Retinal pigment epithelial cell (primary cell): ENCODE results near the gene TGFB2.
A peak's percentile ranks its signal among the peaks of the same experiment; 100 is the strongest.

Experiments used
- DNase-seq: peaks from one replicate; pipeline ENCODE4 v3.0.0-alpha.2; 2010; ENCODE audit warnings: low read depth
- H3K4me3 ChIP-seq: 2 replicates; pipeline ENCODE4 v1.5.1; 2011; ENCODE audit warnings: mild to moderate bottlenecking, low read length, control low read depth, moderate library complexity
- TF ChIP-seq, protein P1 (sequence below): conservative IDR thresholded peaks from 2 replicates; pipeline ENCODE4 v1.5.1; 2011; ENCODE audit warnings: low read depth, low read length, control low read depth, inconsistent platforms

TGFB2 gene

DNA sequence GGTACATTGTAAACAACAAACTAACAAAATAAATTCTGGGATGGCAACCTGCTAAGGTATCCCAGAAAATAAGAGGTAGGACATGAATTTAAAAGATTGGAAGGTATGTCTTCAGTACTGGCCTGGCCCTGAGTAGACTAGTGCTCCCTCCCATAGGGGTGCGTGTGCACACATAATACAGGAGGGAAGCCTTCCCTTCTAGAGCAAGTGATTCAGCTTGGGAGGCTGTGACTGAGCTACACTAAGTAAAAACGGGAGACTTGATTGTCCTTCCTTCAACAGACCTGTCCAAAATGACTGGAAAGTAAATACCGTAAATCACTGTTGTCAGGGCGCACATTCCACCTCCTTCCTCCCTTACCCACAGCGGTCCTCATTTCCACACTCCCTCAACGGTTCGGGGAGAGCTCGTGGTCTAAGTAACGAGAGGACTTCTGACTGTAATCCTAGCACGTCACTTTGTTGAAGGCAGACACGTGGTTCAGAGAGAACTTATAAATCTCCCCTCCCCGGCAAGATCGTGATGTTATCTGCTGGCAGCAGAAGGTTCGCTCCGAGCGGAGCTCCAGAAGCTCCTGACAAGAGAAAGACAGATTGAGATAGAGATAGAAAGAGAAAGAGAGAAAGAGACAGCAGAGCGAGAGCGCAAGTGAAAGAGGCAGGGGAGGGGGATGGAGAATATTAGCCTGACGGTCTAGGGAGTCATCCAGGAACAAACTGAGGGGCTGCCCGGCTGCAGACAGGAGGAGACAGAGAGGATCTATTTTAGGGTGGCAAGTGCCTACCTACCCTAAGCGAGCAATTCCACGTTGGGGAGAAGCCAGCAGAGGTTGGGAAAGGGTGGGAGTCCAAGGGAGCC, at the start of gene TGFB2:
Gene TGFB2, plus strand, starts transcription at position 523 of the 859 bp plus-strand sequence. CDS start 1,366 bp downstream, outside the sequence.
- TF ChIP-seq, protein P1, sequence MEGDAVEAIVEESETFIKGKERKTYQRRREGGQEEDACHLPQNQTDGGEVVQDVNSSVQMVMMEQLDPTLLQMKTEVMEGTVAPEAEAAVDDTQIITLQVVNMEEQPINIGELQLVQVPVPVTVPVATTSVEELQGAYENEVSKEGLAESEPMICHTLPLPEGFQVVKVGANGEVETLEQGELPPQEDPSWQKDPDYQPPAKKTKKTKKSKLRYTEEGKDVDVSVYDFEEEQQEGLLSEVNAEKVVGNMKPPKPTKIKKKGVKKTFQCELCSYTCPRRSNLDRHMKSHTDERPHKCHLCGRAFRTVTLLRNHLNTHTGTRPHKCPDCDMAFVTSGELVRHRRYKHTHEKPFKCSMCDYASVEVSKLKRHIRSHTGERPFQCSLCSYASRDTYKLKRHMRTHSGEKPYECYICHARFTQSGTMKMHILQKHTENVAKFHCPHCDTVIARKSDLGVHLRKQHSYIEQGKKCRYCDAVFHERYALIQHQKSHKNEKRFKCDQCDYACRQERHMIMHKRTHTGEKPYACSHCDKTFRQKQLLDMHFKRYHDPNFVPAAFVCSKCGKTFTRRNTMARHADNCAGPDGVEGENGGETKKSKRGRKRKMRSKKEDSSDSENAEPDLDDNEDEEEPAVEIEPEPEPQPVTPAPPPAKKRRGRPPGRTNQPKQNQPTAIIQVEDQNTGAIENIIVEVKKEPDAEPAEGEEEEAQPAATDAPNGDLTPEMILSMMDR = no peak
- peak; percentile 80 for DNase-seq
- H3K4me3 ChIP-seq = peak within 1 kb of the TSS; percentile 90

DNA sequence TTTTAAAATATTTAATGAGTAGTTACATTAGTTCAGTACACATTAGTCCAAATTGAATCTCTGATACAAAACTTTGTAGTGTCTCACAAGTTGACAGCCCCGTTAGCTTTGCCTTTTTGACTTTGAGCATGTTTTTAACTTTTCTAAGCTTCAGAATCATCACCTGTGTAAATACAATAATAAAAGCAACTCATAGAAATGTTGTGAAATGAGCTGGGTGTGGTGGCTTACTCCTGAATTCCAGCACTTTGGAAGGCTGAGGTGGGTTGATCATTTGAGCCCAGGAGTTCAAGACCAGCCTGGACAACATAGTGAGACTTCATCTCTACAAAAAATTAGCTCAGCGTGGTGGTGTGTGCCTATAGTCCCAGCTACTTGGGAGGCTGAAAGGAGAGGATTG, 49.0 kb upstream of the TGFB2 start:
- TF ChIP-seq, protein P1 = no peak
- DNase-seq = no peak
- H3K4me3 ChIP-seq = no peak overlapping the region

DNA sequence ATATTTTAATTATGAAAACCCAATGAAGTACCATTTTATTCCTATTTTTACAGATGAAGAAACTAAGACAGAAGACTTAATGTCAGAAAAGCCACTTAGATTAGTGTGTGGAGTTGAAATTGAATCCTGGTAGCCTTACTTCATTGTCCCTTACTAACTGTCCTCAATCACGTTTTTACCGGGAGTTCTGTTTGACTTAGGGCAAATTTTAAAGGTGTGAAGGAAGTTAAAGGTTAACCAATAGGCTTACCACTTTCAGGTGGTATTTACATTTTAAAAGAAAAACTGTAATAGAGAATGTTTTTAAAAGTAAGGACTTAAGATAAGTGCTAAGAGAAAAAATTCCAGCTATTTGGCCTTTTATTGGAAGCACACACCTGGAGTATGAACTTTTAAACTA, 47.7 kb upstream of the TGFB2 start:
- H3K4me3 ChIP-seq = no peak overlapping the region
- TF ChIP-seq, protein P1 = no peak
- no peak for DNase-seq

DNA sequence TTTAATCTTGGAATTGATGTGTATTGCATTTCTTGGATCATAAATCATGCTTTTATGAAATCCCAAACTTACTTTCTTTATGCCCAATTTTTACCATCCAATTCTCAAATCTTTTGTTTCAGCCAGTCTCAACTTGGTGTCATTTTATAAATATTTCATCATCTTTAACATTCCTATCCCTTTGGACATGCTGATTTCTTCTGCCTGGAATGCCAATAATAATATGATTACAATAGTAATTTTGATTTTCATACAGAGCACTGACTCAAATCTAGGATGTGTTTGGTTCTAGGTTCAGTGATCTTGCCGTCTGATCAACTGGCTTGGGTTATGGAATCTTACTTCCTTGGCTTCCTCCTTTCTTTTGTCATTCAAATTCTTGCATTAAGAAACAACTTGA, 47.3 kb upstream of the TGFB2 start:
- TF ChIP-seq, protein P1 = no peak
- no peak overlapping the region for H3K4me3 ChIP-seq
- no peak for DNase-seq

DNA sequence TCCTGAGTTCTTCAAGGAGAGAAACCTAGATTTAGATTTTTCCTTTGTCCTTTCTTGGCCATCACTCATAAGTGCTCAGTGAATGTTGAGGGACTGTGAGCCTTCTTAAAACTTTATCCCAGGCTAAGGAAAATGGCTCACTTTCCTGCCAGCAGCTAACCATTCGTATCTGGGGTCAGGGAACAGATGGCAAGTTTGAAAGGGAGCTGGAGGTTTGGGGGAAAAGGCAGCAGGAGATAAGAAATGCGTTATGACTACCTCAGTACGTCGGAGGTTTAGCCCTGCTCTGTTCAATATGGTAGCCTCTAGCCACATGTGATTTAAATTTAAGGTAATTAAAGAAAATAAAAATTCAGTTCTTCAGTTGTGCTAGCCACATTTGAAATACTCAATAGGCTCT, 46.7 kb upstream of the TGFB2 start:
- no peak for DNase-seq
- TF ChIP-seq, protein P1 = no peak
- no peak overlapping the region for H3K4me3 ChIP-seq

DNA sequence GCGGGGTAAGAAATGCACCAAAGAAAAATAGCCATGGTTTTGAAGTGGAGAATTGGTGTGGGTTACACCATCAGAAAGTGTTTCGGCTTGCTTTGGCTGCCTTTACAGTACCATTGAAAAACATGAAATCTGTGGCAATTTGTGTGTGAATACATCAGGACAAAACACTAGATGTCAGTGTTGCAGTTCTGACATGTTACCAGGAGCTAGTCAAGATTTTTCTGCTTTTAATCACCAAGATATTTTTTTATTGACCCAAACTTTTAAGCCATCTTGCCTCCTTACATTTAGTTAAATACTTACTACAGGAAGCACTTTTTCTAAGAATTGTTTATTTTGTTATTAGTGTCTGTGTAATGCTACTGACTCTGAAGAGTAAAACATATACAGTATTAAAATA, 45.7 kb upstream of the TGFB2 start:
- TF ChIP-seq, protein P1 = peak; percentile 64
- H3K4me3 ChIP-seq = no peak overlapping the region
- DNase-seq = no peak

DNA sequence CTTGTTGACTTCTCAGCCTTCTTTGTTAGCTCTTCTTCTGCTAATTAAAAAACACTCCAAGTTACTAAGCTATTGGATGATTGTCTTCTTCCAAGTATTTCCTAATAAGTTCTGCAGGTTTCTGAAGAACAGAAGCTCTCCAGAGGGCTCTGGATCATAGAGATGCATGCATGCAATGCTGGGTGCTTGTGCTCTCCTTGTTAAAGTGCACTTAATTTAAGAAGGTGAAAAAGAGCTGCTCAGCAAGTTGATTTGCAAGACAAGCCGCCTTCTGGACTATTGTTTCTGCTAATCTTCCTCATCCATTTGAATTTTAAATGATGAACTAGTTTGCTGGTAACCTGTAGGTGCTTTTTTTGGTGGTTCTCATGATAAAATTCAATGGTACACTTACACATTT, 43.9 kb upstream of the TGFB2 start:
- H3K4me3 ChIP-seq = no peak overlapping the region
- TF ChIP-seq, protein P1 = no peak
- DNase-seq = no peak
